Endodermal cell (in vitro differentiated cells): ENCODE measurements around the gene SETD1B. TPM values are rescaled to one million over a fixed set of nuclear protein-coding genes. Genes with fewer than 3 reads are reported as not detected.

Experiments used
- DNase-seq: peaks from one replicate; pipeline ENCODE4 v3.0.0-alpha.2; 2017
- H3K27ac ChIP-seq: 2 replicates; pipeline ENCODE4 v1.5.1; 2013; ENCODE audit warnings: mild to moderate bottlenecking, low read depth, low read length, moderate library complexity
- H3K27me3 ChIP-seq: 2 replicates; pipeline ENCODE4 v1.6.1; 2013; ENCODE audit warnings: mild to moderate bottlenecking, low read length, moderate library complexity; ENCODE audit not compliant: insufficient read depth, control insufficient read depth, poor library complexity, severe bottlenecking
- H3K36me3 ChIP-seq: 2 replicates; pipeline ENCODE4 v1.7.0; 2013; ENCODE audit warnings: mild to moderate bottlenecking, low read length, moderate library complexity; ENCODE audit not compliant: control insufficient read depth, insufficient read depth
- H3K4me1 ChIP-seq: one replicate; pipeline ENCODE4 v1.7.0; 2013; ENCODE audit warnings: low read length; ENCODE audit not compliant: control insufficient read depth, insufficient read depth
- H3K4me3 ChIP-seq: 2 replicates; pipeline ENCODE4 v1.5.1; 2013; ENCODE audit warnings: mild to moderate bottlenecking, low read length, moderate library complexity
- H3K9ac ChIP-seq: 2 replicates; pipeline ENCODE4 v1.6.1; 2013; ENCODE audit warnings: mild to moderate bottlenecking, low read length, moderate library complexity; ENCODE audit not compliant: poor library complexity, severe bottlenecking; ENCODE audit errors: extremely low read depth
- H3K9me3 ChIP-seq: 2 replicates; pipeline ENCODE4 v1.6.1; 2013; ENCODE audit warnings: mild to moderate bottlenecking, low read length, moderate library complexity; ENCODE audit not compliant: control insufficient read depth
- H3K27ac Mint-ChIP-seq: 2 replicates; pipeline ENCODE4 v1.8.0; 2020; ENCODE audit warnings: mixed read lengths
- H3K27me3 Mint-ChIP-seq: 2 replicates; pipeline ENCODE4 v1.8.0; 2021; ENCODE audit warnings: mild to moderate bottlenecking, mixed read lengths; ENCODE audit not compliant: insufficient read depth
- H3K36me3 Mint-ChIP-seq: 2 replicates; pipeline ENCODE4 v1.8.0; 2020; ENCODE audit warnings: low read depth, mixed read lengths
- H3K4me1 Mint-ChIP-seq: 2 replicates; pipeline ENCODE4 v1.8.0; 2020; ENCODE audit warnings: mixed read lengths
- H3K4me3 Mint-ChIP-seq: 2 replicates; pipeline ENCODE4 v1.8.0; 2020; ENCODE audit warnings: mild to moderate bottlenecking, moderate library complexity, mixed read lengths
- H3K9me3 Mint-ChIP-seq: 2 replicates; pipeline ENCODE4 v1.8.0; 2020; ENCODE audit warnings: mild to moderate bottlenecking, mixed read lengths
- WGBS, 2 experiments: methylation state at CpG; one replicate each; pipeline versions ENCODE4 v1.1.5 to v1.1.7; 2013; ENCODE audit warnings: missing lambda C conversion rate in 2 of 2, mixed read lengths in 1 of 2; ENCODE audit not compliant: insufficient coverage in 1 of 2, insufficient read length in 1 of 2; 5-methylcytosine and 5-hydroxymethylcytosine counted together
- total RNA-seq, 2 donors: library from RNA; stranded (reverse); fragmentation: NEBNext Ultra II Directional in 1 of 2; extraction: Animal tissue kit (Norgen Biotek cat#: 25700) in 1 of 2; gene quantifications; 2 replicates in 1 of 2; 3 replicates in 1 of 2; pipeline ENCODE4 v1.2.1, GENCODE V29; 2021
- TF ChIP-seq, protein P1 (sequence below): fragments of 200-600 bp; sonication (generic); conservative IDR thresholded peaks from 2 replicates; pipeline ENCODE4 v1.5.0; 2021; ENCODE audit warnings: antibody characterized with exemption, mild to moderate bottlenecking

Gene SETD1B
- total RNA-seq, 2 donors from 2014 or later, result 30.7 to 32.6 TPM

DNA sequence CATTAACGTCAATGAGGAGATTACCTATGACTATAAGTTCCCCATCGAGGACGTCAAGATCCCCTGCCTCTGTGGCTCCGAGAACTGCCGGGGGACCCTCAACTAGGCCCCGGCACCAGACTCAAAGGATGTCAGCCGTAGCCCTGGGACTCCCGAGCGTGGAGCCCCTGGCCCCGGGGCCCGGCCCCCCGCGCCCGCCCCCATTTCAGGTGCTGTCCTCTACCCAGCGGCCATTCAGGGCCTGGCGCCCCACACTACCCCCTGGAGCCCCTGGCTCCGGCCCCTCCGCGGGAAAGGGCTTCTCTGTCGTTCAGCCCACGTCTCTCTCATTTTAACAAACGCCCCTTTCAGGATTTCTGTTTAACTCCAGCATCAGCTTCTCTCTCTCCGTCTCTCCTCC is 26.3 kb downstream of the SETD1B start:
- Histone ChIP-seq H3K36me3 (peaks cover 59% of the 10 kb centered on the region), H3K9me3 (no peaks in the 10 kb centered on the region), H3K4me1 (no peaks in the 10 kb centered on the region), H3K4me3 (no peak overlapping the region), H3K9ac (no peak overlapping the region), H3K27me3 (no peaks in the 10 kb centered on the region), H3K27ac (no peak overlapping the region)
- Mint-ChIP-seq H3K4me1 (no peaks in the 10 kb centered on the region), H3K27me3 (peaks cover 1% of the 10 kb centered on the region), H3K36me3 (peaks cover 62% of the 10 kb centered on the region), H3K27ac (no peak overlapping the region), H3K9me3 (no peaks in the 10 kb centered on the region), H3K4me3 (no peak overlapping the region)
- no peak for DNase-seq
- TF ChIP-seq, protein P1, sequence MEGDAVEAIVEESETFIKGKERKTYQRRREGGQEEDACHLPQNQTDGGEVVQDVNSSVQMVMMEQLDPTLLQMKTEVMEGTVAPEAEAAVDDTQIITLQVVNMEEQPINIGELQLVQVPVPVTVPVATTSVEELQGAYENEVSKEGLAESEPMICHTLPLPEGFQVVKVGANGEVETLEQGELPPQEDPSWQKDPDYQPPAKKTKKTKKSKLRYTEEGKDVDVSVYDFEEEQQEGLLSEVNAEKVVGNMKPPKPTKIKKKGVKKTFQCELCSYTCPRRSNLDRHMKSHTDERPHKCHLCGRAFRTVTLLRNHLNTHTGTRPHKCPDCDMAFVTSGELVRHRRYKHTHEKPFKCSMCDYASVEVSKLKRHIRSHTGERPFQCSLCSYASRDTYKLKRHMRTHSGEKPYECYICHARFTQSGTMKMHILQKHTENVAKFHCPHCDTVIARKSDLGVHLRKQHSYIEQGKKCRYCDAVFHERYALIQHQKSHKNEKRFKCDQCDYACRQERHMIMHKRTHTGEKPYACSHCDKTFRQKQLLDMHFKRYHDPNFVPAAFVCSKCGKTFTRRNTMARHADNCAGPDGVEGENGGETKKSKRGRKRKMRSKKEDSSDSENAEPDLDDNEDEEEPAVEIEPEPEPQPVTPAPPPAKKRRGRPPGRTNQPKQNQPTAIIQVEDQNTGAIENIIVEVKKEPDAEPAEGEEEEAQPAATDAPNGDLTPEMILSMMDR, result no peak
- 95 to 96% methylated on average over 17 to 23 of the region's 23 CpGs for WGBS, 2 experiments

DNA sequence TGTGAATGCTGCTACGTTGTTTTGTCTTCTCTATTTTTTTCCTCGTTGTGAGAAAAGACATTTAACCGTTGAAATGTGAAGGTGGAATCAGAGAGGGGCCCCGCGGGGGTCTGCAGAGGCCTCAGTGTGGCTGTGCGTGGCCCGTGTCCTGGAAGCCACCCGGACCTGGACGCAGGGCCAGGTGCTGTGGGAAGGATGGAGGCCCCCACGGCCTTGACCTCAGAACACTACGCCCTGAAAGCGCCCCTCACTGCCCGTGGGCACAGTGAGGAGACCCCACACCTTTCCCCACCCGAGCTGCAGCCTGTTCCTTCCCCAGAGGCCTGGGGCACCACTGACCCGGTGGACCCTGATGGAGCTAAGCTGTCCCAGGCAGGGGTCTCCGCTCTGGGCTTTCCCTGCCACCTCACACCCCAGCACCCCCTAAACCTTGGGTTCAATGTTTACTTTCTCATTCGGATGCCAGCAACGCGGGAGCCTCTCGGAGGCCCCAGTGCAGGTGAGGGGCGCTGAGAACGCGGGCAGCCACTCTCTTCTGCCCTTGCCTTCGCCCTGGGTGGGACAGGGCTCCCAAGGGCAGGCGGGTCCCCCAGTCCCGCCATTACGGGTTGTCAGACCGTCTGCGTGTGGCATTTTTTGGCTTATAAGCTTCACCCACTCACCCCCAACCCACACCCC is 26.9 kb downstream of the SETD1B start:
- Histone ChIP-seq H3K9ac (no peak overlapping the region), H3K36me3 (peaks cover 53% of the 10 kb centered on the region), H3K27ac (no peak overlapping the region), H3K27me3 (no peaks in the 10 kb centered on the region), H3K4me1 (no peaks in the 10 kb centered on the region), H3K4me3 (no peak overlapping the region), H3K9me3 (no peaks in the 10 kb centered on the region)
- DNase-seq, result no peak
- no peak overlapping the region for H3K27ac Mint-ChIP-seq
- H3K9me3 Mint-ChIP-seq, result no peaks in the 10 kb centered on the region
- WGBS, 2 experiments, result 93 to 96% methylated on average over 14 to 29 of the region's 29 CpGs
- H3K27me3 Mint-ChIP-seq, result peaks cover 1% of the 10 kb centered on the region
- H3K4me1 Mint-ChIP-seq, result no peaks in the 10 kb centered on the region
- H3K36me3 Mint-ChIP-seq, result peaks cover 59% of the 10 kb centered on the region
- H3K4me3 Mint-ChIP-seq, result no peak overlapping the region
- TF ChIP-seq, protein P1, result no peak

DNA sequence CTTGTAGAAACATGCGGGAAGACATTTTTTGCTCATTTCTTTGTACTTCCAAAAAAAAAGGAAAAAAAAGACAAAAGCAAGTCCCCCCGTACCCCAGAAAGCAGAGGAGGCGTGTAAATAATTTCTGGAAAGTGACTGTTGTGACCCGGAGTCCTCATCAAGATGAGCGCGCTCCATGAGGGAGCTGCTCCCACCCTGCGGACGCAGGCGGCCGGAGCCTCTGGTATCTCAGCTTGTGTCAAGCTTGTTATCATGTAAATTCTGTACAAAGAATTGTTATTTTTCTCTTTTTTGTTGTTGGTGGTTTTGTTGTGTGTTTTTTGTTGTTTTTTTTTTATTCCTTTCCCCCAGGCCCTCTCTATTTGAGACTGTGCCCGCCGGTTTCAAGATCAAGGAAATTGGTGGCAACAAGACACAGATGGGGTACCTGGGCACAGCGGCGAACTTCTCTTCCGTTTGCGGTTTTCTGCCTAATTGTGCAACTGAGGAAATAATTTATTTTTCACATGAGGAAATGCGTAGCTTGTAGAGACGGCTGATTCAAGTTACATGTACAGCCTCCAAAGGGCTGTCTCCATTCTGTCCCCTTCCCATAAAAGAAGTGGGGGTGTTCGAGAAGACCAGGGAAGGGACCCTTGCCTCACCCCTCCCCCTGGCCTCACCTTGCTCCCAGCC is 27.9 kb downstream of the SETD1B start:
- Histone ChIP-seq H3K36me3 (peaks cover 44% of the 10 kb centered on the region), H3K4me3 (no peak overlapping the region), H3K9me3 (no peaks in the 10 kb centered on the region), H3K9ac (no peak overlapping the region), H3K27ac (no peak overlapping the region), H3K27me3 (no peaks in the 10 kb centered on the region), H3K4me1 (no peaks in the 10 kb centered on the region)
- Mint-ChIP-seq H3K9me3 (no peaks in the 10 kb centered on the region), H3K27me3 (peaks cover 1% of the 10 kb centered on the region), H3K4me1 (no peaks in the 10 kb centered on the region), H3K27ac (no peak overlapping the region), H3K36me3 (peaks cover 51% of the 10 kb centered on the region), H3K4me3 (no peak overlapping the region)
- TF ChIP-seq, protein P1, result no peak
- no peak for DNase-seq
- WGBS, 2 experiments, result 97 to 98% methylated on average over 14 to 19 of the region's 19 CpGs
